Panc1 (cell line): ENCODE measurements around the gene DBR1. TPM values are rescaled to one million over a fixed set of nuclear protein-coding genes. Genes with fewer than 3 reads are reported as not detected.

Source experiments
- ATAC-seq: fragments of 200-7000 bp; cut with Tn5 transposase; 2 replicates; pipeline ENCODE4 v1.9.1; 2020; ENCODE audit warnings: mild to moderate bottlenecking, moderate library complexity
- BruUV-seq: library from RNA; stranded (reverse); fragments of 400-500 nt; replicated peaks from 2 replicates; lab custom pipeline; 2021; lab: Mats Ljungman, UMichigan
- CTCF ChIA-PET: fragments of 300-600 bp; sonication (Branson Sonifier 250); formaldehyde crosslinking; loops from one replicate; lab custom pipeline; 2022; ENCODE audit warnings: antibody characterized with exemption; lab: Charles Lee
- POLR2A ChIA-PET: fragments of 300-600 bp; sonication (Branson Sonifier 250); formaldehyde crosslinking; loops from one replicate; lab custom pipeline; 2022; ENCODE audit warnings: antibody characterized with exemption; lab: Charles Lee
- DNase-seq: peaks from one replicate; pipeline ENCODE4 v3.0.0-alpha.2; 2010; ENCODE audit warnings: low read depth, low spot score
- H3K27ac ChIP-seq: 2 replicates; pipeline ENCODE4 v1.5.1; 2011; ENCODE audit warnings: mild to moderate bottlenecking, low read length, inconsistent platforms
- H3K27me3 ChIP-seq: fragments of 200-500 bp; sonication (Bioruptor generic); 2 replicates; pipeline ENCODE4 v1.6.0; 2014; ENCODE audit warnings: low read length, inconsistent platforms; ENCODE audit not compliant: control insufficient read depth, insufficient read depth
- H3K36me3 ChIP-seq: fragments of 200-500 bp; sonication (Bioruptor generic); 2 replicates; pipeline ENCODE4 v1.5.1; 2014; ENCODE audit warnings: inconsistent platforms, mild to moderate bottlenecking, low read length, moderate library complexity; ENCODE audit not compliant: control insufficient read depth, insufficient read depth
- H3K4me1 ChIP-seq: 2 replicates; pipeline ENCODE4 v1.5.1; 2011; ENCODE audit warnings: inconsistent platforms, mild to moderate bottlenecking, low read length, moderate library complexity; ENCODE audit not compliant: control insufficient read depth, insufficient read depth
- H3K4me3 ChIP-seq, 2 experiments: 2 replicates each; pipeline ENCODE4 v1.5.1; 2011 to 2012; ENCODE audit warnings: low read depth in 2 of 2, low read length in 2 of 2, mild to moderate bottlenecking in 2 of 2, inconsistent platforms in 1 of 2, moderate library complexity in 1 of 2
- H3K9me3 ChIP-seq: fragments of 200-500 bp; sonication (Bioruptor generic); 2 replicates; pipeline ENCODE4 v1.5.1; 2014; ENCODE audit warnings: low read depth, mild to moderate bottlenecking, inconsistent platforms, low read length, moderate library complexity; ENCODE audit not compliant: control insufficient read depth, insufficient read depth
- CTCF ChIP-seq: fragments of 450-650 bp; IDR thresholded peaks from 2 replicates; pipeline ENCODE4 v1.5.1; 2017; ENCODE audit warnings: mild to moderate bottlenecking
- POLR2AphosphoS5 ChIP-seq: IDR thresholded peaks from 2 replicates; pipeline ENCODE4 v1.6.1; 2012; ENCODE audit warnings: mild to moderate bottlenecking, low read depth, low read length, moderate library complexity
- REST ChIP-seq, 2 experiments: IDR thresholded peaks; 2 replicates each; pipeline ENCODE4 v1.6.1; 2011 to 2012; ENCODE audit warnings: low read depth in 2 of 2, control low read depth in 1 of 2, low read length in 1 of 2, mild to moderate bottlenecking in 1 of 2, moderate library complexity in 1 of 2; ENCODE audit not compliant: insufficient read depth in 1 of 2
- SIN3A ChIP-seq: IDR thresholded peaks from 2 replicates; pipeline ENCODE4 v1.6.1; 2012; ENCODE audit warnings: low read depth, mild to moderate bottlenecking, low read length, moderate library complexity, borderline replicate concordance; ENCODE audit not compliant: insufficient read depth
- TCF7L2 ChIP-seq: IDR thresholded peaks from 2 replicates; pipeline ENCODE4 v1.6.1; 2011; ENCODE audit warnings: mild to moderate bottlenecking, low read depth, low read length, inconsistent platforms
- in situ Hi-C: cut with HindIII; loops from 2 replicates; pipeline ENCODE4 v1.10.0; 2016; ENCODE audit warnings: low sequenced_read_pairs, low pct_unique_long_range_greater_than_20kb
- intact Hi-C: fragments of 100-400 bp; cut with micrococcal nuclease; formaldehyde crosslinking; loops from one replicate; pipeline ENCODE4 v1.10.0; 2022; ENCODE audit not compliant: unreplicated experiment
- total RNA-seq: library from RNA; stranded (reverse); gene quantifications from one replicate; pipeline ENCODE4 v1.2.1, GENCODE V29; 2021; ENCODE audit not compliant: unreplicated experiment

The DBR1 gene
- total RNA-seq, 1 experiment from 2014 or later = 21.8 TPM

- no peak overlapping the region for H3K27ac ChIP-seq
- intact Hi-C loops (no loop called here), in situ Hi-C loops (no loop called here)
- DNase-seq (no peak), ATAC-seq (no peak)
- no peaks in the 10 kb centered on the region; the same call in 1 of the 2 replicates for H3K4me1 ChIP-seq
- no peak overlapping the region for H3K4me3 ChIP-seq
- no peaks in the 10 kb centered on the region for H3K9me3 ChIP-seq
- POLR2A ChIA-PET = no interaction called here
- no peaks in the 10 kb centered on the region for H3K36me3 ChIP-seq
- TF ChIP-seq CTCF (no peak), TCF7L2 (no peak), SIN3A (no peak), POLR2AphosphoS5 (no peak), REST (IDR thresholded peaks at IDR 0.05; ENCODE audit: insufficient read depth in 1 of 2, low read depth in 2 of 2, low read length in 1 of 2) (no peak)
- no peaks in the 10 kb centered on the region for H3K27me3 ChIP-seq
- CTCF ChIA-PET = no interaction called here
- BruUV-seq = no TSS peak
These were observed 29.2 kb upstream of the DBR1 start for GRCh38 chr3:138203938-138204337.

- BruUV-seq = no TSS peak
- ChIA-PET CTCF (no interaction called here), POLR2A (interaction anchor here (0.5 kb wide), 2 partner anchors 9 to 81 kb away, joined by 3 to 5 read pairs; no protein-coding TSS in a partner anchor)
- TF ChIP-seq REST (IDR thresholded peaks at IDR 0.05; ENCODE audit: insufficient read depth in 1 of 2, low read depth in 2 of 2, low read length in 1 of 2) (no peak), POLR2AphosphoS5 (no peak), SIN3A (no peak), TCF7L2 (no peak), CTCF (no peak)
- H3K27ac ChIP-seq = no peak overlapping the region
- in situ Hi-C loops = no loop called here
- ATAC-seq (no peak), DNase-seq (no peak)
- H3K27me3 ChIP-seq = no peaks in the 10 kb centered on the region
- H3K4me3 ChIP-seq = no peak overlapping the region
- H3K9me3 ChIP-seq = no peaks in the 10 kb centered on the region
- intact Hi-C loops = no loop called here
- H3K36me3 ChIP-seq = no peaks in the 10 kb centered on the region
- no peaks in the 10 kb centered on the region; the same call in 1 of the 2 replicates for H3K4me1 ChIP-seq
These were observed 28.4 kb upstream of the DBR1 start for GRCh38 chr3:138202945-138203701.
